GM18498 (cell line): ENCODE data around the gene LMX1B.
"Not testable (repeated sequence)": the region's sequence is repeated elsewhere in the genome, so short reads cannot be mapped to it uniquely, and the experiment has no call there.

Experiments used
- ATAC-seq: cut with Tn5 transposase; IDR thresholded peaks from one replicate; pipeline ENCODE4 v1.9.1; 2021; ENCODE audit warnings: mild to moderate bottlenecking, moderate library complexity; ENCODE audit not compliant: unreplicated experiment

The LMX1B gene

DNA sequence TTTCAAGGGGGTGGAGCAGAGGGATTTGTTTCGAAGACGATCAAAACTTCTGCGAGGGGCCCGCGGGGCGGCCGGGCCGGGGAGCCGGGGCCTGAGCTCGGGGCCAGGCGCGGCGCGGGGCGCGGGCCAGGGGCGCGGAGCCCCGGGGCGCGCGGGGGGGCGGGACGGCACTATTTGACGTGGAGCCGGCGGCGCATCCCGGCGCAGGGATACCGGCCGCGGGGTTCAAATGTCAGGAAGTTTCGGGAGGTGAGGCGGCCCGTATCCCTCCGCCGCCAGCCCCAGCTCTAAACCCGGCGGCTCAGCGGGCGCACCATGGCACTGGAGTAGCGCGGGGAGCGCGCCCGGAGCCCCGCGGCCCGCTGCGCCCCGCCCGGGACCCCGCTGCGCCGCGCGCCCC lies at the start of gene LMX1B:
LMX1B (plus strand) TSS at position 278 of the 400 bp plus-strand sequence. CDS start 522 bp downstream, outside the sequence.
- ATAC-seq: no peak

- no peak for ATAC-seq
Observed at GRCh38 chr9:126564128-126564527, 49.6 kb upstream of the LMX1B start.

GRCh38 chr9:126564716-126565115 lies 49.0 kb upstream of the LMX1B start:
- no peak for ATAC-seq

GRCh38 chr9:126565336-126566128 lies 48.2 kb upstream of the LMX1B start:
- ATAC-seq: no peak

GRCh38 chr9:126569036-126569435 lies 44.7 kb upstream of the LMX1B start:
- no peak for ATAC-seq

DNA sequence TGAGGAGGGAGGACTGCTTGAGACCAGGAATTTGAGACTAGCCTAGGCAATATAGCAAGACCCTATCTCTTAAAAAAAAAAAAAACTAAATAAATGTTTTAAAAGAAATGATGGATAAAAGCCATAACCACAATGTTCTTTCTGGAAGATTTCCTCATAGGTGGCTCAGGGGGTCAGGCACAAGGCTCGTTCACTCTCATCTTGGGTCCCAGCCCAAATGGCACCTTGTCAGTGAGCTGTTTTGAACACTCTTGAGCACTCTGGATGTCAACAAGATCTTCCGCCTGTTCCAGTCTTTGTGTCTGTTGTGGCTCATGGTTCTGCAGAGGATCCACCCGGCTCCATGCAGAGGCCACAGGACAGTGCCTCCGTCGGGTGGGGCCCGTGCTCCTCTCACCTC lies 35.7 kb upstream of the LMX1B start:
- no peak for ATAC-seq

DNA sequence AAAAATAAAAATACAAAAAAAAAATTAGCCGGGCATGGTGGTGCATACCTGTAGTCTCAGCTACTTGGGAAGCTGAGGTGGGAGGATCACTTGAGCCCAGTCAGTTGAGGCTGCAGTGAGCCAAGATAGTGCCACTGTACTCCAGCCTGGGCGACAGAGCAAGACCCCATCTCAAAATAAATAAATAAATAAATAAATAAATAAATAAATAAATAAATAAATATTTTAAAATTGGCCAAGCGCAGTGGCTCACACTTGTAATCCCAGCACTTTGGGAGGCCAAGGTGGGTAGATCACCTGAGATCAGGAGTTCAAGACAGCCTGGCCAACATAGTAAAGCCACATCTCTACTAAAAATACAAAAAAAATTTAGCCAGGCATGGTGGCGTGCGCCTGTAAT lies 33.4 kb upstream of the LMX1B start:
- ATAC-seq: not testable (repeated sequence)

DNA sequence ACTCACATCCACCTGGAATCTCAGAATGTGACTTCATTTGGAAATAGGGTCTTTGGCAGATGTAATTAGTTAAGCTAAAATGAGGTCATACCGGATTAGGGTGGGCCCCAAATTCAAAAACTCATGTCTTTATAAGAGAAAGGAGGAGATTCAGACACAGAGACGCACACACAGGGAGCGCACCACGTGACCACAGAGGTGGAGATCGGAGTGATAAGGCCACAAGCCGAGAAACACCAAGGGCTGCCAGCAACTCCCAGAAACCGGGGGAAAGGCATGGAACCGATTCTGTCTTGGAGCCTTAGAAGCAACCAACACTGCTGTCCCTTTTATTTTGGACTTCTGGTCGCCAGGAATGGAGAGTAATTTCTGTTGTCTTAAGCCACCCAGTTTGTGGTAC lies 31.8 kb upstream of the LMX1B start:
- no peak for ATAC-seq

DNA sequence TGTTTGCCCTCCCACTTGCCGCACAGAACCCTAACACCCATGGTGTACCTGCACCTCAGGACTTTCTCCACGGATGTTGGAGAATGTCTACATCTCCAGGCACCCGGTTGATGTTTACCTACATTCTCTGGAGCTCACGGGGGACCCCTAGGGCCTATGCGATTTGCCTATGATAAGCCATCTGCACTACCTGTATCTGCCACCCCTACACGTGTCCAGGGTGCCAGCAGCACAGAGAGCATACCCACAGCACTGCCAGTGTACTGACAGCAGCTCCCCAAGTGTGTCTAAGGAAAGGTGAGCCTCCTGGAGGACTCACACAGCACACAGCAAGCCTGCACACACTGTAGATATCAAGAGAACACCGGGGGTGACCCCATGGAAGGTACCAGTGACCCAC lies 31.3 kb upstream of the LMX1B start:
- ATAC-seq: no peak

GRCh38 chr9:126583144-126583760 lies 30.5 kb upstream of the LMX1B start:
- no peak for ATAC-seq

DNA sequence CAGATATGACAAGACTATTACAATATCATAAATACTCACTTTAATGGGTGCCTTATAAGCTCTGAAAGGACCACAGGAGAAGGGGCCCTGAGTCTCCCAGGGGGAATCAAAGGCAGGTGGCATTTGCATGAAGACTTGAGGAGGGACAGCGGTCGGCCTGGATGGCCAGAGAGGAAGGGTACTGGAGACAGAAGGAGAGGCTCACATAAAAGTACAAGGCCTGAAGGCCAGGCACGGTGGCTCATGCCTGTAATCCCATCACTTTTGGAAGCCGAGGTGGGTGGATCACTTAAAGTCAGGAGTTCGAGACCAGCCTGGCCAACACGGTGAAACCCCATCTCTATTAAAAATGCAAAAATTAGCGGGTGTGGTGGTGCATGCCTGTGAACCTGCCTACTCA lies 29.1 kb upstream of the LMX1B start:
- no peak for ATAC-seq

- ATAC-seq: no peak
Observed at GRCh38 chr9:126586236-126586635, 27.5 kb upstream of the LMX1B start.

DNA sequence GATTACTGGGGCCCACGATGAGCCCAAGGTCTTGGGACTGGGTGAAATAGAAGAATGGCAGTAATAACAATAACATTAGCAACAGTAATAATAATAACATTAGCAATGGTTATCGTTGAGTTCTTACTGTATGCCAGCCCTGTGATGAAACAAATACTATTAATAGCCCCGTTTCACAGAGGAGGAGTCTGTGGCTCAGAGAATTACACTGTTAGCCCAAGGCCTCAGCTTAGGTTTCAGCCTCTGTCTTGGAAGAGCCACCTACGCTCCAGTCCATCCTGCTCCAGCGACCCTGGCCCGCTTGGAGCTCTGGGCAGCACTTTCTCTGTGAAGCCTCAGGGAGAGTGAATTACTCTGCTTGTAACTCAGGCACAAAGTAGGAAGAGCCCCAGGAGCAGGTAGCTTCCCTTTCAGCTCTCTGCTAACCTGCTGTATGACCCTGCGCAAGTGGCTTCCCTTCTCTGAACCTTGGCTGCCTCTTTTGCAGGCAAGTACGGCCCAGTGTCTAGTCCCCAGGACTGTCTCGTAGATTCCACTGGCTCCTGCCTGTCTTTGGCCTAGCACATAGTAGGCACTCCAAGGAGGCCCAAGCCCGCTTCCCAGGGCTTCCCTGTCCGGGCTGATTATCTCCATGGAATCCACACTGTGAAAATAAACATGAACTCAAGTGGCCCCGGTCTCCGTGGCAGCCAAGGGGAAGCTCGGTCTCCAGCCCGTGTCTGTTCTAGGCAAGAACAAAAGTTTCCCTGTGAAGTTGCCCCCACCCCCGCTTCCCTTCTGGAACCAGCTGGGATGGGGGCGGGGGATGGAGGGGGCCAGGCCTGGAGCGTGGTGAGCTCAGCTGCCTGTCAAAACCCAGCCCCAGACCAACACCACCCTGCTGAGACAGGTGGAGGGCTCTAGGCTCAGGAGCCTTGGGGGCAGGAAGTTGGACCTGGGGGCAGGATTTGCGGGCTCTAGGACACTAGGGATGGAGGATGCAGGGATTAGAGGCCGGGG lies 26.2 kb upstream of the LMX1B start:
- ATAC-seq: no peak

GRCh38 chr9:126588491-126589168 lies 25.1 kb upstream of the LMX1B start:
- ATAC-seq: no peak

DNA sequence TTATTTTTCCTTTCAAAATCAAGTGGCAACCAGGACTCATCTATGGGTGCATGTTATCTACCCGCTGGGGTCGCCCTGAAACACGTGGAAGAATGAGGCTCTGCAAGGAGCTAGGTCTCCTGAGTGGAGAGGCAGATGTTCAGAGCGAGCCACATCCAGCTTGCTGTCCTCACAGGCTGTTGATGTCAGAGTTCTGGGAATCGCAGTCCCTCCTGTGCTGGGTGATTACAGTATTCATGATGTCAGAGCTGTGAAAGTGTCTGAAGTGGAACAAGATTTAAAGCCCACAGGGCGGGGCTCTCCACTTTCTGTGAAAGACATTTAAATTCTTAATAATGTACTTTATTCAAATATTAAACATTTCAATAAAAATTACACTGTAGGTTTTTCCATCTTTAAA lies 24.4 kb upstream of the LMX1B start:
- no peak for ATAC-seq

GRCh38 chr9:126591083-126591482 lies 22.6 kb upstream of the LMX1B start:
- ATAC-seq: no peak

GRCh38 chr9:126591922-126592321 lies 21.8 kb upstream of the LMX1B start:
- ATAC-seq: no peak

GRCh38 chr9:126592461-126592860 lies 21.3 kb upstream of the LMX1B start:
- ATAC-seq: no peak

- no peak for ATAC-seq
Observed at GRCh38 chr9:126595982-126596381, 17.7 kb upstream of the LMX1B start.

DNA sequence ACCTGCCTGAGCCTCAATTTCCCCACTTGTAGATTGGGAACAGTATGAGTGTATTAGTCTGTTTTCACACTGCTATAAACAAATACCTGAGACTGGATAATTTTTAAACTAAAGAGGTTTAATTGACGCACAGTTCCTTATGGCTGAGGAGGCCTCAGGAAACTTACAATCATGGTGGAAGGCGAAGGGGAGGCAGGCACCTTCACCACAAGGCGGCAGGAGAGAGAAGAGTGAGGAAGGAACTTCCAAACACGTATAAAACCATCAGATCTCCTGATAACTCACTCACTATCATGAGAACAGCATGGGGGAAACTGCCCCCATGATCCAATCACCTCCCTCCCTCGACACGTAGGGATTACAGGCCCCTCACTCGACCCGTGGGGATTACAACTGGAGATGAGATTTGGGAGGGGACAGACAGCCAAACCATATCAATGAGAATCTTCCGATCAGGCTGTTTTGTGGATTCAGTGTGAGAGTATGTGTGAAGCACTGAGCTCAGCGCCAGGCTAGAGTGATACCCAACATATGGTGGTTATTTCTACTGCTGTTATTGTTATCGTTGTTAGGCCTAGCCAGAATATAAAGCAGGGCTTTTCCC lies 14.6 kb upstream of the LMX1B start:
- ATAC-seq: no peak
